Hepatocyte (in vitro differentiated cells): ENCODE results near the gene CCBE1.

Experiments used
- CTCF ChIP-seq: fragments of 200-600 bp; sonication (generic); IDR thresholded peaks from 2 replicates; pipeline ENCODE4 v1.5.1; 2016; ENCODE audit warnings: antibody characterized with exemption, mild to moderate bottlenecking; ENCODE audit not compliant: poor library complexity
- EZH2 ChIP-seq: fragments of 200-600 bp; sonication (generic); IDR thresholded peaks from 2 replicates; pipeline ENCODE4 v1.6.1; 2016; ENCODE audit warnings: antibody characterized with exemption, mild to moderate bottlenecking, borderline replicate concordance
- EZH2phosphoT487 ChIP-seq: fragments of 200-600 bp; sonication (generic); IDR thresholded peaks from one replicate; pipeline ENCODE4 v1.6.1; 2018; ENCODE audit warnings: antibody characterized with exemption, mild to moderate bottlenecking, low read depth, moderate library complexity; ENCODE audit not compliant: unreplicated experiment, severe bottlenecking

- TF ChIP-seq CTCF: no peak
- TF ChIP-seq EZH2: no peak
- no peak for TF ChIP-seq EZH2phosphoT487
These were observed 32.9 kb downstream of the CCBE1 start for GRCh38 chr18:59664329-59664728.
